ENCODE measurements around the gene RNF146.

- TF ChIP-seq CTCF (conservative IDR thresholded peaks at IDR 0.05; ENCODE audit: low read depth, low read length) = no peak
- TF ChIP-seq EZH2 (IDR thresholded peaks at IDR 0.05; ENCODE audit: borderline replicate concordance, low read depth, low read length, poor library complexity, severe bottlenecking) = no peak
These were observed 45.5 kb upstream of the RNF146 start for GRCh38 chr6:127221201-127221600.

All from A673 (cell line).